Breast epithelium (tissue), 3 donors: ENCODE measurements around the gene CRTC1.

Experiments used
- CTCF ChIP-seq, 3 donors: fragments of 450-650 bp; IDR thresholded peaks; one replicate each; pipeline ENCODE4 v1.5.1; 2016 to 2017; ENCODE audit warnings: antibody characterized with exemption in 3 of 3, mild to moderate bottlenecking in 3 of 3, moderate library complexity in 3 of 3
- POLR2A ChIP-seq: fragments of 450-650 bp; IDR thresholded peaks from one replicate; pipeline ENCODE4 v1.6.1; 2016; ENCODE audit warnings: antibody characterized with exemption, mild to moderate bottlenecking, moderate library complexity

- no peak for TF ChIP-seq CTCF (IDR thresholded peaks at IDR 0.05)
- TF ChIP-seq POLR2A = no peak
Observed at GRCh38 chr19:18665771-18666202, 17.7 kb upstream of the CRTC1 start.
